ENCODE data around the gene RNF181.

DNA sequence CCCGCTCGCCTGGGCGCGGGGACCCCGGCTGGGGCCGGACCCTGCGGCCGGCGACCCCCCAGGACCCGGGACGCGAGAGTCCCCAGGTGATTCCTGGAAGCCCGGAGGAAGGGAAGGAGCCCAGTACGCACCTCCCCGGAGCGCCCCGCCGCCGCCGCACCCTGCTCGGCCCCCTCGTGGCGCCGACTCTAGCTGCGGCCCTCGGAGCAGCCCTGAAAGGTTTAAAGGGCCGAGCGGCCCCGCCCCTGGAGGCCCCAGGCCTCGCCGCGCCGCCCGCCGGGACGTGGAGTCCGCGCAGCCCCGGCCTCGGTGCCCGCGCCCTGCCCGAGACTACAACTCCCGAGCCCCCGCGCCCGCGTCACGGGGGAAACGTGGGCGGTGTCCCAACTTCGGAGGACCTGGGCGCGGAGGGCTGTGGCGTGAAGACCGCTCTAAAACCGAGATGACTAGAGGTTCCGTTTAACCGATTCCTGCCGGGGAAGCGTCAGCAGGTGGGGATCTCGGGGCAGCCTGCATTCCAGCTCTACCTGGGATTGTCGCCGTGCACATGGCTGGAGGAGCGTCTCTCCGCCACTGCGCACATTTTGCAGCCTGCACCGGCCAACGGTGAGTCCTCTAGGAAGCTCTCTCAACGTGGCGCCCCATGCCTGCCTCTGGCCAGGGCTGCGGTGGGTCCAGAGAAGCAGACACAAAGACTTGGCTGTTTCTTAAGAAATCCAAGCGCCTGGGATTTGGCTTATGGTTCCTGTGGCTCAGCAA, 7.1 kb downstream of the RNF181 start, which contains the start of gene TMEM150A:
- TF ChIP-seq GATA3 (IDR thresholded peaks at IDR 0.05; ENCODE audit: low read depth, low read length): no peak
- TF ChIP-seq GATA2 (IDR thresholded peaks at IDR 0.05; ENCODE audit: low read depth, low read length): no peak
